Adrenal gland (tissue), 12 donors: ENCODE results near the gene SEPTIN8. TPM values are rescaled to one million over a fixed set of nuclear protein-coding genes. Genes with fewer than 3 reads are reported as not detected.

ENCODE experiments used
- DNase-seq, 7 donors: peaks; one replicate each; pipeline ENCODE4 v3.0.0-alpha.2; 2019 to 2020
- H3K27ac ChIP-seq, 5 donors: fragments of 200-600 bp; sonication (generic) in 4 of 5; 1 replicate in 3 of 5; 2 replicates in 2 of 5; pipeline versions ENCODE4 v1.5.1 to v1.8.0; 2016 to 2020; ENCODE audit warnings: mild to moderate bottlenecking in 1 of 5
- H3K27me3 ChIP-seq: fragments of 200-600 bp; 2 replicates; pipeline ENCODE4 v1.8.0; 2021
- H3K36me3 ChIP-seq, 2 donors: fragments of 200-600 bp; replicated peaks in 1 of 2; 1 replicate in 1 of 2; 2 replicates in 1 of 2; pipeline versions ENCODE4 v1.5.1 to v1.8.0; 2018 to 2022
- H3K4me1 ChIP-seq, 2 donors: fragments of 200-600 bp; replicated peaks in 1 of 2; 1 replicate in 1 of 2; 2 replicates in 1 of 2; pipeline versions ENCODE4 v1.5.1 to v1.8.0; 2018 to 2021
- H3K4me3 ChIP-seq, 4 donors: fragments of 200-600 bp; sonication (generic) in 3 of 4; one replicate each; pipeline ENCODE4 v1.5.1; 2016 to 2018
- H3K9me3 ChIP-seq, 3 donors: fragments of 200-600 bp; sonication (generic) in 1 of 3; replicated peaks in 1 of 3; 1 replicate in 2 of 3; 2 replicates in 1 of 3; pipeline versions ENCODE4 v1.5.1 to v1.8.0; 2016 to 2021
- CTCF ChIP-seq, 6 experiments: fragments of 450-650 bp in 4 of 6; fragments of 200-600 bp in 2 of 6; sonication (generic) in 1 of 6; IDR thresholded peaks; 1 replicate in 5 of 6; 2 replicates in 1 of 6; pipeline versions ENCODE4 v1.5.1 to v1.8.0; 2016 to 2021; ENCODE audit warnings: antibody characterized with exemption in 6 of 6, mild to moderate bottlenecking in 2 of 6, moderate library complexity in 1 of 6
- POLR2A ChIP-seq, 2 donors: fragments of 450-650 bp; IDR thresholded peaks; one replicate each; pipeline ENCODE4 v1.6.1; 2017; ENCODE audit warnings: antibody characterized with exemption in 2 of 2, mild to moderate bottlenecking in 2 of 2, moderate library complexity in 1 of 2
- WGBS, 4 donors: extraction: QIAGEN DNeasy Blood & Tissue Kit in 2 of 4; methylation state at CpG; one replicate each; pipeline versions ENCODE4 v1.1.5 to v1.1.7; 2013 to 2017; 5-methylcytosine and 5-hydroxymethylcytosine counted together
- intact Hi-C, 2 donors: fragments of 100-400 bp; cut with DNase I; formaldehyde crosslinking; loops; one replicate each; pipeline versions ENCODE4 v1.14.1 to v1.15.0; 2022 to 2023
- polyA plus RNA-seq, 3 donors: library from polyadenylated mRNA; stranded (reverse); fragments of 200-250 nt in 2 of 3; fragments of 350-450 nt in 1 of 3; fragmentation: Illumina TruSeq in 1 of 3; extraction: RNeasy Lipid Tissue Mini Kit (QIAGEN cat#74804) in 1 of 3; gene quantifications; one replicate each; pipeline ENCODE4 v1.2.3, GENCODE V29; 2013 to 2014
- total RNA-seq, 9 donors: library from RNA; depleted of rRNA in 4 of 9; stranded (reverse); fragments of >200 nt in 4 of 9; fragments of 120-200 nt in 1 of 9; fragmentation: NEBNext Ultra II Directional in 1 of 9; extraction: Animal tissue kit (Norgen Biotek cat#: 25700) in 1 of 9; gene quantifications; one replicate each; pipeline versions ENCODE4 v1.1.0 to v1.2.4, GENCODE V29; 2013 to 2023
- donor health status: healthy with polysubstance abuse.
- donor health status: Bipolar disorder and iron deficiency.
- donor health status: DM: yes; HTN: yes; CAD: no.
- donor health status: DM: no; HTN: no; CAD: no.
- donor health status: DM: no; HTN: no; CAD: no.
- donor health status: DM: yes; HTN: yes; CAD: no.

SEPTIN8 gene
- total and polyA plus RNA-seq, 12 donors, result 9.7 to 36.2 (median 24.3) TPM

- H3K36me3 ChIP-seq, result no peaks in the 10 kb centered on the region
- H3K9me3 ChIP-seq, result no peaks in the 10 kb centered on the region
- TF ChIP-seq POLR2A (IDR thresholded peaks at IDR 0.05), result no peak
- no peak for TF ChIP-seq CTCF (IDR thresholded peaks at IDR 0.05)
- 77 to 84% (median 82%) methylated on average over 5 of the region's 5 CpGs for WGBS, 4 donors
- H3K27ac ChIP-seq, result no peak overlapping the region
- H3K4me3 ChIP-seq, result no peak overlapping the region
- no peaks in the 10 kb centered on the region for H3K27me3 ChIP-seq
- no peak for DNase-seq
- intact Hi-C loops, result no loop called here
- H3K4me1 ChIP-seq, result no peaks in the 10 kb centered on the region
Measured at GRCh38 chr5:132802044-132802684, 25.1 kb upstream of the SEPTIN8 start.

GRCh38 chr5:132800545-132800944, 23.5 kb upstream of the SEPTIN8 start:
- Histone ChIP-seq H3K27ac (no peak overlapping the region), H3K9me3 (no peaks in the 10 kb centered on the region), H3K4me1 (no peaks in the 10 kb centered on the region), H3K4me3 (no peak overlapping the region), H3K27me3 (no peaks in the 10 kb centered on the region), H3K36me3 (no peaks in the 10 kb centered on the region)
- intact Hi-C loops, result no loop called here
- DNase-seq, result no peak
- TF ChIP-seq POLR2A (IDR thresholded peaks at IDR 0.05) (no peak), CTCF (IDR thresholded peaks at IDR 0.05) (no peak)
- WGBS, 4 donors, result 61 to 79% (median 74%) methylated on average over 2 of the region's 2 CpGs

- Histone ChIP-seq H3K27ac (no peak overlapping the region), H3K9me3 (no peaks in the 10 kb centered on the region), H3K4me1 (no peaks in the 10 kb centered on the region), H3K36me3 (no peaks in the 10 kb centered on the region), H3K27me3 (no peaks in the 10 kb centered on the region), H3K4me3 (no peak overlapping the region)
- intact Hi-C loops, result no loop called here
- TF ChIP-seq CTCF (IDR thresholded peaks at IDR 0.05) (no peak), POLR2A (IDR thresholded peaks at IDR 0.05) (no peak)
- WGBS, 4 donors, result 83 to 93% (median 86%) methylated on average over 2 of the region's 2 CpGs
- no peak for DNase-seq
Measured at GRCh38 chr5:132799392-132799791, 22.4 kb upstream of the SEPTIN8 start.

- Histone ChIP-seq H3K36me3 (no peaks in the 10 kb centered on the region), H3K4me1 (no peaks in the 10 kb centered on the region), H3K4me3 (no peak overlapping the region), H3K9me3 (no peaks in the 10 kb centered on the region), H3K27ac (no peak overlapping the region), H3K27me3 (peaks cover 3% of the 10 kb centered on the region)
- DNase-seq, result no peak
- no peak for TF ChIP-seq POLR2A (IDR thresholded peaks at IDR 0.05)
- no peak for TF ChIP-seq CTCF (IDR thresholded peaks at IDR 0.05)
- intact Hi-C loops, result no loop called here
- 69 to 88% (median 81%) methylated on average over 2 of the region's 2 CpGs for WGBS, 4 donors
Measured at GRCh38 chr5:132797651-132798050, 20.6 kb upstream of the SEPTIN8 start.
